Prostate gland (tissue), 2 donors: Measurements from ENCODE around the gene PITHD1. TPM values are rescaled to one million over a fixed set of nuclear protein-coding genes. Genes with fewer than 3 reads are reported as not detected.

Experiments used
- DNase-seq: peaks from one replicate; pipeline ENCODE4 v3.0.0-alpha.2; 2019; ENCODE audit warnings: low spot score
- H3K27ac ChIP-seq, 2 donors: fragments of 200-600 bp; sonication (generic); 2 replicates each; pipeline ENCODE4 v1.5.1; 2017 to 2019
- H3K27me3 ChIP-seq: fragments of 200-600 bp; sonication (generic); replicated peaks from 2 replicates; pipeline ENCODE4 v1.5.1; 2019; ENCODE audit not compliant: insufficient read depth
- H3K36me3 ChIP-seq, 2 donors: fragments of 200-600 bp; sonication (generic); 1 replicate in 1 of 2; 2 replicates in 1 of 2; pipeline versions ENCODE4 v1.5.1 to v1.8.1; 2017 to 2019
- H3K4me1 ChIP-seq: fragments of 200-600 bp; sonication (generic); replicated peaks from 2 replicates; pipeline ENCODE4 v1.5.1; 2019
- H3K4me3 ChIP-seq, 2 donors: fragments of 200-600 bp; sonication (generic); 2 replicates each; pipeline ENCODE4 v1.5.1; 2017 to 2019
- H3K9me3 ChIP-seq: fragments of 200-600 bp; sonication (generic); 2 replicates; pipeline ENCODE4 v1.5.1; 2017
- POLR2A ChIP-seq: fragments of 450-650 bp; IDR thresholded peaks from one replicate; pipeline ENCODE4 v1.6.1; 2016; ENCODE audit warnings: antibody characterized with exemption, mild to moderate bottlenecking
- POLR2AphosphoS5 ChIP-seq: sonication (generic); formaldehyde crosslinking; IDR thresholded peaks from one replicate; pipeline ENCODE4 v1.6.1; 2017; ENCODE audit warnings: antibody characterized with exemption
- WGBS: methylation state at CpG from one replicate; pipeline ENCODE4 v1.1.5; 2018; 5-methylcytosine and 5-hydroxymethylcytosine counted together
- intact Hi-C: fragments of 100-400 bp; cut with DNase I; formaldehyde crosslinking; loops from one replicate; pipeline ENCODE4 v1.14.2; 2022
- total RNA-seq, 2 donors: library from RNA; depleted of rRNA; stranded (reverse); fragments of >200 nt; gene quantifications; one replicate each; pipeline ENCODE4 v1.1.0, GENCODE V29; 2016
- TF ChIP-seq, protein P1 (sequence below), 4 experiments: fragments of 200-600 bp in 2 of 4; fragments of 450-650 bp in 2 of 4; sonication (generic) in 2 of 4; IDR thresholded peaks; 1 replicate in 3 of 4; 2 replicates in 1 of 4; pipeline ENCODE4 v1.5.1; 2016 to 2019; ENCODE audit warnings: antibody characterized with exemption in 4 of 4, mild to moderate bottlenecking in 2 of 4, moderate library complexity in 2 of 4

PITHD1 gene
- total RNA-seq, 2 donors from 2014 or later, result 85.7 to 86.7 TPM

DNA sequence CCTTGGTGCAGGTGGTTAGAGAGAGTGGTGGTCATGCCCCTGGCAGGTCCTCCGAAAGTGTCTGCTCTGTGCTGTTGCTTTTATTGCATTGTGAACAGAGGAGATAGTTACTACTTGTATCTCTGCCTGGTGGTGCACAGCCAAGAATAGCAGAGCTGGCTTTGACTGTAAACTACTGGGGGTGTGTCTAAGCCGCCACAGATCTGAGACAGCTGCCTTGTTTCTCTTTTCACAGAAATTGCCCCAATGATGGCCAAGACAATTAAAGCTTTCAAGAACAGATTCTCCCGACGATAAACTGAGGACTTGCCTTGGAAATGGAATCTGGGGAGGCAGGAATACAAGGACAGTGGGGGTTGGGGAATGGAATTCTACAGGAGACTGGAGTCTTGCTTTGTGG lies 18.9 kb upstream of the PITHD1 start:
- TF ChIP-seq POLR2AphosphoS5 (peak; percentile 67), POLR2A (no peak)
- H3K4me1 ChIP-seq, result no peaks in the 10 kb centered on the region
- intact Hi-C loops, result no loop called here
- WGBS, result 20% methylated on average over 4 of the region's 4 CpGs
- H3K27ac ChIP-seq, result peak overlapping the region in 1 of 2 donors; percentile 29
- H3K36me3 ChIP-seq, result peaks cover 15 to 25% of the 10 kb centered on the region in 2 donors
- no peak overlapping the region for H3K4me3 ChIP-seq
- no peaks in the 10 kb centered on the region for H3K9me3 ChIP-seq
- H3K27me3 ChIP-seq, result no peaks in the 10 kb centered on the region
- DNase-seq, result peak; percentile 46

DNA sequence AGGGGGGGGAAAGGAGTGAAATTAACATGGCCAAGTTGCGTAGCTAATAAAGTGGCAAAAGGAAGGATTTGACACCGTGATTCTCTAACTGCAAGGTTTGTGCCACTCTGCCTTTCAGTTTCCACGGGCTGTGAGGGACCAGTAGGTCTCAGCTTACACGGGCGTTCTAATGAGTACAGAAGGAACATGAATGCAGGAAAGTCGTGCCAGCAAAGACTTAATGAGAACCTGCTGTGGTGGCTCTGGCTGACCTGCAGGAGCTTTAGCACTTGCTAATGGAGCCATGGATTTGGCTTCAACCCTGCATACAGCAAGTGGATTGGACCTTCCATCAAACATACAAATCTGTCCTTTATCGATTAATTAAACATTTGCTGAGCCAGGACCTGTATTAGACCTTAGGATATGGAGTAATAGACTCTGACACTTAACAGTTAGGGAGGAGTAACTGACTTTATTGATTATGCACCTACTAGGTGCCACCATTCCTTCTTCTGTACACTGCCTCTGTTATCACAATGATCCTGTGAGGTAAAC lies 15.1 kb upstream of the PITHD1 start:
- H3K27me3 ChIP-seq, result no peaks in the 10 kb centered on the region
- WGBS, result 60% methylated on average over 7 of the region's 7 CpGs
- no peaks in the 10 kb centered on the region for H3K4me1 ChIP-seq
- no peak for DNase-seq
- TF ChIP-seq POLR2AphosphoS5 (no peak), POLR2A (no peak)
- TF ChIP-seq, protein P1, sequence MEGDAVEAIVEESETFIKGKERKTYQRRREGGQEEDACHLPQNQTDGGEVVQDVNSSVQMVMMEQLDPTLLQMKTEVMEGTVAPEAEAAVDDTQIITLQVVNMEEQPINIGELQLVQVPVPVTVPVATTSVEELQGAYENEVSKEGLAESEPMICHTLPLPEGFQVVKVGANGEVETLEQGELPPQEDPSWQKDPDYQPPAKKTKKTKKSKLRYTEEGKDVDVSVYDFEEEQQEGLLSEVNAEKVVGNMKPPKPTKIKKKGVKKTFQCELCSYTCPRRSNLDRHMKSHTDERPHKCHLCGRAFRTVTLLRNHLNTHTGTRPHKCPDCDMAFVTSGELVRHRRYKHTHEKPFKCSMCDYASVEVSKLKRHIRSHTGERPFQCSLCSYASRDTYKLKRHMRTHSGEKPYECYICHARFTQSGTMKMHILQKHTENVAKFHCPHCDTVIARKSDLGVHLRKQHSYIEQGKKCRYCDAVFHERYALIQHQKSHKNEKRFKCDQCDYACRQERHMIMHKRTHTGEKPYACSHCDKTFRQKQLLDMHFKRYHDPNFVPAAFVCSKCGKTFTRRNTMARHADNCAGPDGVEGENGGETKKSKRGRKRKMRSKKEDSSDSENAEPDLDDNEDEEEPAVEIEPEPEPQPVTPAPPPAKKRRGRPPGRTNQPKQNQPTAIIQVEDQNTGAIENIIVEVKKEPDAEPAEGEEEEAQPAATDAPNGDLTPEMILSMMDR (IDR thresholded peaks at IDR 0.05), result no peak
- H3K4me3 ChIP-seq, result no peak overlapping the region
- no peaks in the 10 kb centered on the region for H3K9me3 ChIP-seq
- H3K27ac ChIP-seq, result no peak overlapping the region
- peaks cover 0 to 6% of the 10 kb centered on the region in 2 donors for H3K36me3 ChIP-seq
- intact Hi-C loops, result no loop called here

DNA sequence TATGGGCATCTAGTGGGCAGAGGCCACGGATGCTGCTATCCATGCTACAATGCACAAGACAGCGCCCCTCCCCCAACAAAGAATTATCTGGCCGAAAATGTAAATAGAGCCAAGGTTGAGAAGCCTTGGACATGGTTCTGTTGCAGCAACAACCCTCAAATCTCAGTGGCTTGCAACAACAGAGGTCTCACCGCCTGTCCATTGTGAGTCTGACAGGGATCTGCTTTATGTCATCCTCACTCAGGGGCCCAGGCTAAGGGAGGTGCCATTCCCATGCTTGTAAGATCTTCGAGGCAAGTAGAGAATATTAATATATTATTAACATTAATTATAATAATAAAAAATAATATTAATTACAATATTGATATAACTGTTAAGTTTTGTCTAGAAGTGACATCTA lies 9.5 kb upstream of the PITHD1 start:
- Histone ChIP-seq H3K4me1 (no peaks in the 10 kb centered on the region), H3K9me3 (no peaks in the 10 kb centered on the region), H3K36me3 (no peaks in the 10 kb centered on the region), H3K27ac (no peak overlapping the region), H3K4me3 (no peak overlapping the region), H3K27me3 (no peaks in the 10 kb centered on the region)
- TF ChIP-seq, protein P1 (IDR thresholded peaks at IDR 0.05), result no peak
- no peak for TF ChIP-seq POLR2AphosphoS5
- no peak for TF ChIP-seq POLR2A
- 89% methylated on average over 5 of the region's 5 CpGs for WGBS
- DNase-seq, result no peak
- intact Hi-C loops, result no loop called here

DNA sequence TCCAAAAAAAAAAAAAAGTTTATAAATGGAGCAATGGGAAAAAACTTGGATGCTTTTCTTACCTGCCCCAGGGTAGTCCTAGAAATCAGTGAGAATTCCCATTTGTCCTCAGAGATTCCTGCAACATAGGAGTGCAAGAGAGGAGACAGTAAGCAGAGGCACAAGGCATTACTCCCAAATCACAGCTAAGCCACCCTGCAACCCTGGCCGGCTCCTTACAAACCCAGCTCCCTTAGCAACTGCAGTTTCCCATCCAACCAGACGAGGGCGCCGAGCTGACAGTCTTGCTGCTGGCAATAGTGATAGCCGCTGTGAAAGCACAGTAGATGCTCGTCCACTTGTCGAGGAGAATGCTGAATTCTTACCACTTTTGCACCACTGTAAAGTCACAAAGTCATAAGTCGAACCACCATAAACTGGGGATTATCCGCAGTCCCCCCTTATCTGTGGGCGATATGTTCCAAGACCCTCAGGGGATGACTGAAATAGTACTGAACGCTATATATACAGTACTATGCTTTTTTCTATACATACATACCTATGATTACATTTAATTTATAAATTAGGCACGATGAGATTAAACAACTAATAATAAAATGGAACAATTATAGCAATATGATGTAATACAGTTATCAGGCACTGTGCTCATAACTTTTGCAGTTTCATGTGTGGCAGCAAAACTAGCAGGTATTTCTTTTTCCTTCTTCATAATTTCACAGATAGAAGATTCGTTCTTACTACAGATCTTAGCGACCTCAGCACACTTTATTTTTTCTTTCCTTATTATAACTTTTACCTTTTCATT lies 6.0 kb upstream of the PITHD1 start:
- no peak overlapping the region for H3K4me3 ChIP-seq
- peak; percentile 87 for DNase-seq
- no peaks in the 10 kb centered on the region for H3K4me1 ChIP-seq
- no peak overlapping the region for H3K27ac ChIP-seq
- H3K9me3 ChIP-seq, result no peaks in the 10 kb centered on the region
- intact Hi-C loops, result loop anchor here (5.0 kb wide), 1 partner anchor 145 kb away; no protein-coding TSS in a partner anchor
- H3K36me3 ChIP-seq, result no peaks in the 10 kb centered on the region
- WGBS, result 17% methylated on average over 14 of the region's 14 CpGs
- no peaks in the 10 kb centered on the region for H3K27me3 ChIP-seq
- peak; percentile 62 for TF ChIP-seq POLR2AphosphoS5
- TF ChIP-seq POLR2A, result no peak
- TF ChIP-seq, protein P1 (IDR thresholded peaks at IDR 0.05), result peak; percentile 62 to 89 (median 83)

DNA sequence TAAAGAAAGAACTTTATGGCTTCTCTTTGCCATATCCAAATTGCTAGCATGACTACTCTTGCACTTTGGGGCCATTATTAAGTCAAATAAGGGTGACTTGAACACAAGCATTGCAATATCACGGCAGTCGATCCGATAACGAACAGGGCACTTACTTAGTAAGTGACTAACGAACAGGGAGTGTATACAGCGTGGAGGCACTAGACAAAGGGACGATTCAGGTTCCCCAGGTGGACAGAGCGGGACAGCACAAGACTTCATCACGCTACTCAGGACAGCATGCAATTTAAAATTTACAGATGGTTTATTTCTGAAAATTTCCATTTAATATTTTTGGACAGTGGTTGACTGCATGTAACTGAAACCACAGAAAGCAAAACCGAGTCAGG lies 5.4 kb upstream of the PITHD1 start:
- TF ChIP-seq, protein P1 (IDR thresholded peaks at IDR 0.05), result no peak
- TF ChIP-seq POLR2AphosphoS5 (no peak), POLR2A (no peak)
- intact Hi-C loops, result loop anchor here (5.0 kb wide), 1 partner anchor 144 kb away; no protein-coding TSS in a partner anchor
- WGBS, result 85% methylated on average over 10 of the region's 10 CpGs
- Histone ChIP-seq H3K36me3 (no peaks in the 10 kb centered on the region), H3K27ac (no peak overlapping the region), H3K4me1 (no peaks in the 10 kb centered on the region), H3K4me3 (no peak overlapping the region), H3K27me3 (no peaks in the 10 kb centered on the region), H3K9me3 (no peaks in the 10 kb centered on the region)
- no peak for DNase-seq
